Kidney epithelial cell (primary cell): ENCODE measurements around the gene CARD19. TPM values are rescaled to one million over a fixed set of nuclear protein-coding genes. Genes with fewer than 3 reads are reported as not detected.
"Not testable (repeated sequence)": the region's sequence is repeated elsewhere in the genome, so short reads cannot be mapped to it uniquely, and the experiment has no call there.

Experiments
- DNase-seq: peaks from one replicate; pipeline ENCODE4 v3.0.0-alpha.2; 2010; ENCODE audit warnings: low read depth
- H3K27me3 ChIP-seq: 2 replicates; pipeline ENCODE4 v1.6.0; 2011; ENCODE audit warnings: low read length; ENCODE audit not compliant: control insufficient read depth, insufficient read depth
- H3K36me3 ChIP-seq: 2 replicates; pipeline ENCODE4 v1.5.1; 2011; ENCODE audit warnings: low read length; ENCODE audit not compliant: control insufficient read depth, insufficient read depth
- H3K4me3 ChIP-seq: 2 replicates; pipeline ENCODE4 v1.5.1; 2011; ENCODE audit warnings: low read depth, mild to moderate bottlenecking, control low read depth, low read length
- total RNA-seq: library from RNA; depleted of rRNA; stranded (reverse); fragments of >200 nt; gene quantifications from 2 replicates; pipeline ENCODE4 v1.2.3, GENCODE V29; 2015
- TF ChIP-seq, protein P1 (sequence below): IDR thresholded peaks from 2 replicates; pipeline ENCODE4 v1.5.1; 2011; ENCODE audit warnings: mild to moderate bottlenecking, moderate library complexity, low read length, control low read depth, inconsistent platforms; ENCODE audit not compliant: insufficient read depth, poor library complexity, severe bottlenecking

The CARD19 gene
- total RNA-seq, 1 donor from 2014 or later, result 32.6 TPM

DNA sequence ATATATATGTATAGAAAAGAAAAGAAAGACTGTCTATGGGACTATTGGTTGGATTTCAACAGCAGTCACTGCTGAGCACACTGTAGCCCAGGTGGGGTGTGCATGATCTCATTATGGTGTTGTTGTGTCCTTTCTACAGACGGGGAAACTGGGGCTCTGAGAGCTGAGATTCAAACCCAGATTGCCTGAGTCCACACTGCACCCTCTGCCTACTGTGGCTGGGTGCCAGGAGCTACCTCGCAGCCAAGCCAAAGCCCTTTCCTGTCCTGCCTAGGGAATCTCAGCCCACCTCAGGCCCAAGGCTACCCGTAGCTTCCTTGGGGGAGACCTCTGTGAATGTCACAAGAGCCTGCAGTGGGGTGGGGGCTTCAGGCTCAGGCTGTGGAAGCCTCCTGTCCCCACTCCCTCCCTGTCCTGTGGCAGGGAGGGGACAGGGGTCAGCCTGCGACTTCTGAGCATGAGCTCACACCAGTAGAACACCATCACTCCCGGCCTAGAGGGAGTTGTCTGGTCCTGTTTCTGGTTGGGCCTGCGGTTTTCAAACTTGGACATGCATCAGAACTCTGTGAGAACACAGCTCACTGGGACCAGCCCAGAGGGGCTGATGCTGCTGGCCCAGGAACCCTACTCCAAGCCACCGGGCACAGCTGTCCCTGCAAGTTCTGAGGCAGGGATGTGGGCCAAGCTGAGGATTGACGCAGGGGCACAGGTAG lies 45.9 kb downstream of the CARD19 start:
- Histone ChIP-seq H3K4me3 (no peak overlapping the region), H3K36me3 (no peaks in the 10 kb centered on the region), H3K27me3 (no peaks in the 10 kb centered on the region)
- TF ChIP-seq, protein P1, sequence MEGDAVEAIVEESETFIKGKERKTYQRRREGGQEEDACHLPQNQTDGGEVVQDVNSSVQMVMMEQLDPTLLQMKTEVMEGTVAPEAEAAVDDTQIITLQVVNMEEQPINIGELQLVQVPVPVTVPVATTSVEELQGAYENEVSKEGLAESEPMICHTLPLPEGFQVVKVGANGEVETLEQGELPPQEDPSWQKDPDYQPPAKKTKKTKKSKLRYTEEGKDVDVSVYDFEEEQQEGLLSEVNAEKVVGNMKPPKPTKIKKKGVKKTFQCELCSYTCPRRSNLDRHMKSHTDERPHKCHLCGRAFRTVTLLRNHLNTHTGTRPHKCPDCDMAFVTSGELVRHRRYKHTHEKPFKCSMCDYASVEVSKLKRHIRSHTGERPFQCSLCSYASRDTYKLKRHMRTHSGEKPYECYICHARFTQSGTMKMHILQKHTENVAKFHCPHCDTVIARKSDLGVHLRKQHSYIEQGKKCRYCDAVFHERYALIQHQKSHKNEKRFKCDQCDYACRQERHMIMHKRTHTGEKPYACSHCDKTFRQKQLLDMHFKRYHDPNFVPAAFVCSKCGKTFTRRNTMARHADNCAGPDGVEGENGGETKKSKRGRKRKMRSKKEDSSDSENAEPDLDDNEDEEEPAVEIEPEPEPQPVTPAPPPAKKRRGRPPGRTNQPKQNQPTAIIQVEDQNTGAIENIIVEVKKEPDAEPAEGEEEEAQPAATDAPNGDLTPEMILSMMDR, result no peak
- no peak for DNase-seq

DNA sequence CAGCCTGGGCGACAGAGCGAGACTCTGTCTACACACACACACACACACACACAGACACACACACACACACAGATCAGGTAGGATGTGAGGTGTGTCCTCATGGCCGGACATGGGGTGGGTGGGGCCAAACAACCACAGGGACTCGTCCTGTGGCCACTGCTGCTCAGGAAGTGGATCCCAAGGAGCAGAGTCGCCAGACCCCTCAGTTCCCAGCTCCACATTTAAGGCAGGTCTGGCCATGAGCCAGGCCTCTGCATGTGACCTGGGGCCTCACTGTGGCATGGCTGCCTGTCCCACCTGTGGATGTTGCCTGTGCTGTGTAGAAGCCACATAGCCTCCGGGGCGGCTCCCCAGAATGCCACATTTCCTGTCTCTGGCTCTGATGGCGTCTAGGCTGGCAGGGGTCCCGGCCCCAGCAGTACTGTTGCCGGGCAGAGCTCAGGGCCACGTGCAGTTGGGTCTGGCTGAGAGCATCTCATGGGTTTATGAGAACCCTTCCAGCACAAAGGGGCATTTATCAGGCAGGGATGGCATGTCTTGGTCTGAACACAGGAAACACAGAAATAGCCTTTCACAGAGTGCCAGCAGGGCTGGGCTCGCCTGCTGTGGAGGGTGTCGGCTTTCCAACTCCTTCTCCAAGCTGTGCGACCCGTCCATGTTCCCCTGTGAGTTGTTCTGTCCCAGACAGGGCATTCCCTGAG lies 48.0 kb downstream of the CARD19 start:
- Histone ChIP-seq H3K4me3 (no peak overlapping the region), H3K27me3 (no peaks in the 10 kb centered on the region), H3K36me3 (no peaks in the 10 kb centered on the region)
- no peak for DNase-seq
- TF ChIP-seq, protein P1, result no peak

DNA sequence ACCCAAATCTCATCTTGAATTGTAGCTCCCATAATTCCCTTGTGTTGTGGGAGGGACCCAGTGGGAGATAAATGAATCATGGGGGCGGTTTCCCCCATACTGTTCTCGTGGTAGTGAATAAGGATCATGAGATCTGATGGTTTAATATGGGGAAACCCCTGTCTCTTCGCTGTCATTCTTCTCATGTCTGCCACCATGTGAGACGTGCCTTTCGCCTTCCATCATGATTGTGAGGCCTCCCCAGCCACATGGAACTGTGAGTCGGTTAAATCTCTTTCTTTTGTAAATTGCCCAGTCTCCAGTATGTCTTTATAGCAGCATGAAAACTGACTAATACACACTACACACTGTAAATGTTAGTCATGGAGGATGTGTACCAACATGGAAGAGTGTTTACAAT lies 50.7 kb downstream of the CARD19 start:
- not testable (repeated sequence) for H3K27me3 ChIP-seq, DNase-seq, H3K36me3 ChIP-seq, H3K4me3 ChIP-seq

DNA sequence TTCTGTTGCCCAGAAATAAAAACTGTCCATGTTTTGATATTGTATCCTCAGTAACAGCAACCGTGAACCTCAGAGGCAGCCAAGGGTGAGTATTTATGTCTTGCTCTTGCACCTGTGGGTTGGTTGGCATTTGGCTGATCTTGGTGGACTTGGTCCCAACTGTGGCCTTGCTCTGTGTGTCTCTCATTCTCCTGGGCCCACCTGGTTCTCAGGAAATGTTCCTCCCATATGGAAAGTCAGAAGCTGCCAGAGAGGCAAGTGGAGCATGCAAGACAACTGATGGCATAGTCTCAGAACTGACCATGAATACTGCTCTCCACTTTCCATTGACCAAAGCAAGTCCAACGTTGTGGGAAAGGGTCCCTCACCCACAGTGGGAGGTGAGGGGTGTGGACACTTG lies 51.6 kb downstream of the CARD19 start:
- DNase-seq, result no peak
- no peaks in the 10 kb centered on the region for H3K27me3 ChIP-seq
- H3K36me3 ChIP-seq, result no peaks in the 10 kb centered on the region
- no peak overlapping the region for H3K4me3 ChIP-seq
- TF ChIP-seq, protein P1, result no peak

DNA sequence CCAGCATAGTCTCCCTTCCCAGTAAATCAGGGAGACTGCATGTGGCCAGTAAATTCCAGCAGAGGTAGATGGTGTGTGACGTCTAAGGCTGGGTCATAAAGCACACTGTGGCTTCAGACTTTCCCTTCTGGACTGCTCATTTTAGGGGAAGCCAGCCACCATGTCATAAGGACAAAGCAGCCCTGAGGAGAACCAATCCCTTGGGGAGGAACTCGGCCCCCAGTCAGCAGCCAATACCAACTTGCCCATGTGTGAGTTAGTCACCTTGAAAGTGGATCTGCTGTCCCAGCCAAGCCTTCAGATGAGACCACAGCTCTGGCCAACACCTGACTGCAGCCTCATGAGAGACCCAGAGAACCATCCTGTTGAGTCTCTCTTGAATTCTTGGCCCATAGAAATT lies 52.7 kb downstream of the CARD19 start:
- no peak for DNase-seq
- H3K27me3 ChIP-seq, result no peaks in the 10 kb centered on the region
- no peak overlapping the region for H3K4me3 ChIP-seq
- TF ChIP-seq, protein P1, result no peak
- H3K36me3 ChIP-seq, result no peaks in the 10 kb centered on the region

DNA sequence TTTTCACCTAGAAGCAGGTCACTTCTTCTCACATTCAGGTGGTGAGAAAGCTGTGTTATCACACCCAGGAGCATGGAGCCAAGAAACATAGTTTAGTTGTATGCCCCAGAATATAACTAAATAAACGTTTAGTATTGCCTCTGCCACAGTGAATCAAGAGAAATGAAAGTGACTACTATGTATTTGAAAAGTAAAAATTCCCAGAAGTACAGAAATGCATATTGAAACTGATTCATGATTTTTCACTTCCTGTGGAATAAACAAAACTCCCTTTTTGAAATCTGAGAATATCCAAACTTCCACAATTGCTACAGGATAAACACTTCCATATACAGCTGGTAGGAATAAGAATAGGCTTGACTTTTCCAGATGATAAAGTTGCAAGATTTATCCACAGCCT lies 53.3 kb downstream of the CARD19 start:
- H3K36me3 ChIP-seq, result no peaks in the 10 kb centered on the region
- no peak for DNase-seq
- no peaks in the 10 kb centered on the region for H3K27me3 ChIP-seq
- H3K4me3 ChIP-seq, result no peak overlapping the region
- TF ChIP-seq, protein P1, result no peak
